GM19193 (cell line): Measurements from ENCODE around the gene C2orf76.

Experiments
- POLR2A ChIP-seq: IDR thresholded peaks from 4 replicates; pipeline ENCODE4 v1.6.1; 2011; ENCODE audit not compliant: insufficient read depth, insufficient read length; ENCODE audit errors: extremely low read depth

The C2orf76 gene

GRCh38 chr2:119385466-119385865, 18.8 kb upstream of the C2orf76 start:
- no peak for TF ChIP-seq POLR2A

- no peak for TF ChIP-seq POLR2A
Measured at GRCh38 chr2:119384971-119385370, 18.3 kb upstream of the C2orf76 start.

GRCh38 chr2:119383410-119384140, 16.9 kb upstream of the C2orf76 start:
- no peak for TF ChIP-seq POLR2A

GRCh38 chr2:119378566-119378965, 11.9 kb upstream of the C2orf76 start:
- no peak for TF ChIP-seq POLR2A

GRCh38 chr2:119377993-119378345, 11.3 kb upstream of the C2orf76 start:
- no peak for TF ChIP-seq POLR2A

- no peak for TF ChIP-seq POLR2A
Measured at GRCh38 chr2:119377294-119377992, 10.8 kb upstream of the C2orf76 start.

GRCh38 chr2:119376810-119377209, 10.2 kb upstream of the C2orf76 start:
- TF ChIP-seq POLR2A = no peak

GRCh38 chr2:119372778-119373568, 6.3 kb upstream of the C2orf76 start:
- TF ChIP-seq POLR2A = no peak

- no peak for TF ChIP-seq POLR2A
Measured at GRCh38 chr2:119371111-119371510, 4.5 kb upstream of the C2orf76 start.

- no peak for TF ChIP-seq POLR2A
Measured at GRCh38 chr2:119369845-119370244, 3.2 kb upstream of the C2orf76 start.

GRCh38 chr2:119367472-119368099, 952 bp upstream of the C2orf76 start:
- TF ChIP-seq POLR2A = no peak

- no peak for TF ChIP-seq POLR2A
Measured at GRCh38 chr2:119366161-119366648, 429 bp downstream of the C2orf76 start.

- TF ChIP-seq POLR2A = no peak
Measured at GRCh38 chr2:119365436-119365835, 1.2 kb downstream of the C2orf76 start.

GRCh38 chr2:119364798-119365197, 1.8 kb downstream of the C2orf76 start:
- TF ChIP-seq POLR2A = no peak

GRCh38 chr2:119360423-119360966, 6.1 kb downstream of the C2orf76 start:
- no peak for TF ChIP-seq POLR2A
